PC-3 (cell line): Measurements from ENCODE around the gene TLR6. TPM values are rescaled to one million over a fixed set of nuclear protein-coding genes. Genes with fewer than 3 reads are reported as not detected.

Experiments used
- ATAC-seq: fragments of 200-7000 bp; cut with Tn5 transposase; 2 replicates; pipeline ENCODE4 v1.9.1; 2020; ENCODE audit warnings: mild to moderate bottlenecking, moderate library complexity
- BruUV-seq: library from RNA; stranded (reverse); fragments of 400-500 nt; replicated peaks from 2 replicates; lab custom pipeline; 2021; lab: Mats Ljungman, UMichigan
- CTCF ChIA-PET: fragments of 300-600 bp; sonication (Branson Sonifier 250); formaldehyde crosslinking; loops from one replicate; lab custom pipeline; 2022; ENCODE audit warnings: antibody characterized with exemption; lab: Charles Lee
- POLR2A ChIA-PET: fragments of 300-600 bp; sonication (Branson Sonifier 250); formaldehyde crosslinking; loops from one replicate; lab custom pipeline; 2022; ENCODE audit warnings: antibody characterized with exemption; ENCODE audit not compliant: unreplicated experiment; lab: Charles Lee
- DNase-seq: peaks from one replicate; pipeline ENCODE4 v3.0.0-alpha.2; 2015
- H2AFZ ChIP-seq: fragments of 300-600 bp; sonication (generic); 2 replicates; pipeline ENCODE4 v1.6.0; 2016; ENCODE audit warnings: antibody characterized with exemption, low read length
- H3F3A ChIP-seq: fragments of 300-600 bp; sonication (generic); one replicate; pipeline ENCODE4 v1.6.0; 2017; ENCODE audit warnings: antibody characterized with exemption, low read length, control low read depth, mild to moderate bottlenecking; ENCODE audit not compliant: unreplicated experiment
- H3K27ac ChIP-seq: fragments of 300-600 bp; sonication (generic); 2 replicates; pipeline ENCODE4 v1.5.1; 2016; ENCODE audit warnings: mild to moderate bottlenecking, low read length
- H3K27me3 ChIP-seq: fragments of 300-600 bp; sonication (generic); 2 replicates; pipeline ENCODE4 v1.6.1; 2016; ENCODE audit warnings: low read length, mixed read lengths
- H3K36me3 ChIP-seq: fragments of 300-600 bp; sonication (generic); 2 replicates; pipeline ENCODE4 v1.6.1; 2016; ENCODE audit warnings: low read depth, mixed run types, low read length, mixed read lengths
- H3K4me1 ChIP-seq: fragments of 300-600 bp; sonication (generic); 2 replicates; pipeline ENCODE4 v1.5.1; 2016; ENCODE audit warnings: low read length; ENCODE audit not compliant: insufficient read depth
- H3K4me2 ChIP-seq: fragments of 300-600 bp; sonication (generic); 2 replicates; pipeline ENCODE4 v1.6.0; 2016; ENCODE audit warnings: low read length
- H3K4me3 ChIP-seq: fragments of 300-600 bp; sonication (generic); 2 replicates; pipeline ENCODE4 v1.5.1; 2016; ENCODE audit warnings: mild to moderate bottlenecking, low read length, mixed read lengths
- H3K79me2 ChIP-seq: fragments of 300-600 bp; sonication (generic); 2 replicates; pipeline ENCODE4 v1.6.1; 2017; ENCODE audit warnings: low read length, mixed read lengths
- H3K9ac ChIP-seq: fragments of 300-600 bp; sonication (generic); 2 replicates; pipeline ENCODE4 v1.6.0; 2016; ENCODE audit warnings: mild to moderate bottlenecking, low read length
- H3K9me2 ChIP-seq: fragments of 300-600 bp; sonication (generic); replicated peaks from 2 replicates; pipeline ENCODE4 v1.6.1; 2016; ENCODE audit warnings: mixed run types, low read length, mixed read lengths
- H3K9me3 ChIP-seq: fragments of 300-600 bp; sonication (generic); 2 replicates; pipeline ENCODE4 v1.6.1; 2016; ENCODE audit warnings: low read length, mixed read lengths
- H4K20me1 ChIP-seq: fragments of 300-600 bp; sonication (generic); 2 replicates; pipeline ENCODE4 v1.6.1; 2016; ENCODE audit warnings: low read length, mixed read lengths
- CTCF ChIP-seq: fragments of 300-600 bp; sonication (generic); conservative IDR thresholded peaks from 2 replicates; pipeline ENCODE4 v1.5.1; 2017; ENCODE audit warnings: antibody characterized with exemption, low read depth, mild to moderate bottlenecking, low read length
- EZH2 ChIP-seq: fragments of 300-600 bp; sonication (generic); IDR thresholded peaks from one replicate; pipeline ENCODE4 v1.6.1; 2017; ENCODE audit warnings: antibody characterized with exemption, mild to moderate bottlenecking, low read length; ENCODE audit not compliant: unreplicated experiment
- EZH2phosphoT487 ChIP-seq: fragments of 300-600 bp; sonication (generic); IDR thresholded peaks from 2 replicates; pipeline ENCODE4 v1.6.1; 2018; ENCODE audit warnings: mild to moderate bottlenecking, antibody characterized with exemption, low read length, borderline replicate concordance
- intact Hi-C: fragments of 100-400 bp; cut with micrococcal nuclease; formaldehyde crosslinking; loops from 2 replicates; pipeline ENCODE4 v1.9.0; 2023
- total RNA-seq: library from RNA; depleted of rRNA; stranded (reverse); fragments of >200 nt; gene quantifications from 2 replicates; pipeline ENCODE4 v1.2.3, GENCODE V29; 2014

TLR6 gene
- total RNA-seq, 1 experiment from 2014 or later = 1.2 TPM

GRCh38 chr4:38795087-38795486, 61.5 kb downstream of the TLR6 start:
- no peak for DNase-seq
- Histone ChIP-seq H3K36me3 (no peaks in the 10 kb centered on the region), H3K27me3 (no peaks in the 10 kb centered on the region), H3K4me1 (no peaks in the 10 kb centered on the region), H3K79me2 (no peaks in the 10 kb centered on the region), H4K20me1 (no peaks in the 10 kb centered on the region), H3K9me2 (no peaks in the 10 kb centered on the region), H3K9ac (no peak overlapping the region), H3K9me3 (no peaks in the 10 kb centered on the region), H3K27ac (no peak overlapping the region), H3K4me3 (no peak overlapping the region), H3F3A (no peaks in the 10 kb centered on the region), H3K4me2 (no peak overlapping the region), H2AFZ (no peak overlapping the region)
- intact Hi-C loops = no loop called here
- no TSS peak for BruUV-seq
- ChIA-PET CTCF (no interaction called here), POLR2A (interaction anchor here (0.7 kb wide), 1 partner anchor 11 kb away, joined by 4 read pairs; no protein-coding TSS in a partner anchor)
- no peak for ATAC-seq
- TF ChIP-seq EZH2phosphoT487 = no peak
- no peak for TF ChIP-seq CTCF
- no peak for TF ChIP-seq EZH2

- ChIA-PET POLR2A (no interaction called here), CTCF (no interaction called here)
- Histone ChIP-seq H3K4me3 (no peak overlapping the region), H3F3A (no peaks in the 10 kb centered on the region), H3K9ac (no peak overlapping the region), H3K79me2 (no peaks in the 10 kb centered on the region), H3K4me2 (no peak overlapping the region), H3K27me3 (no peaks in the 10 kb centered on the region), H3K9me3 (no peaks in the 10 kb centered on the region), H3K9me2 (no peaks in the 10 kb centered on the region), H4K20me1 (no peaks in the 10 kb centered on the region), H3K27ac (no peak overlapping the region), H2AFZ (no peak overlapping the region), H3K36me3 (no peaks in the 10 kb centered on the region), H3K4me1 (no peaks in the 10 kb centered on the region)
- no peak for ATAC-seq
- no TSS peak for BruUV-seq
- no peak for DNase-seq
- TF ChIP-seq CTCF (no peak), EZH2 (no peak), EZH2phosphoT487 (no peak)
- intact Hi-C loops = no loop called here
These were observed 62.6 kb downstream of the TLR6 start for GRCh38 chr4:38794051-38794450.

GRCh38 chr4:38791010-38791409, 65.6 kb downstream of the TLR6 start:
- H2AFZ ChIP-seq = no peak overlapping the region
- H3K9me2 ChIP-seq = no peaks in the 10 kb centered on the region
- BruUV-seq = no TSS peak
- H3K36me3 ChIP-seq = no peaks in the 10 kb centered on the region
- no peaks in the 10 kb centered on the region for H3F3A ChIP-seq
- no peaks in the 10 kb centered on the region for H3K9me3 ChIP-seq
- intact Hi-C loops = no loop called here
- H3K4me2 ChIP-seq = no peak overlapping the region
- DNase-seq (no peak), ATAC-seq (no peak)
- no peaks in the 10 kb centered on the region for H4K20me1 ChIP-seq
- ChIA-PET POLR2A (no interaction called here), CTCF (no interaction called here)
- no peak for TF ChIP-seq EZH2
- TF ChIP-seq EZH2phosphoT487 = no peak
- TF ChIP-seq CTCF = no peak
- no peaks in the 10 kb centered on the region for H3K27me3 ChIP-seq
- no peak overlapping the region for H3K27ac ChIP-seq
- H3K79me2 ChIP-seq = no peaks in the 10 kb centered on the region
- no peak overlapping the region for H3K4me3 ChIP-seq
- H3K4me1 ChIP-seq = no peaks in the 10 kb centered on the region
- H3K9ac ChIP-seq = no peak overlapping the region
